ENCODE measurements around the gene ZNF3. TPM values are rescaled to one million over a fixed set of nuclear protein-coding genes. Genes with fewer than 3 reads are reported as not detected.

The ZNF3 gene
- total RNA-seq, 1 donor from 2014 or later: 35.4 TPM

DNA sequence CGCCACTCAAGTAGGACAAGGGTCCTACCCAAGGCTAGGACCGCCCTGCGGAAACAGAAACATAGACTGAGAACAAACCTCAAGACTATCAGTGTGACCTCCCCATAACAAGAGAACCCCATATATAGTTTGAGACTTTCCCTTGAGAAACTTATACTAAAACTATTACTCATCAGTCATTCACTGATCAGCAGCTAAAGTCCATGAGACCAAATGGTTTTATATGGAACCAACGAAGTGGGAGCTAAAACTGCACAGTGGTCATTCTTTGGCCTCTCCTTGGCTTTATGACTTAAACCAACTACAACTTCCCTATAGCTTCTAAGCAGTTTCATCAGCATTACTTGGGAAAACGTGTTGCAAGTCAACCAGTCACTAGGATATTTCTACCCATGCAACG, 45.6 kb downstream of the ZNF3 start:
- TF ChIP-seq, protein P1, sequence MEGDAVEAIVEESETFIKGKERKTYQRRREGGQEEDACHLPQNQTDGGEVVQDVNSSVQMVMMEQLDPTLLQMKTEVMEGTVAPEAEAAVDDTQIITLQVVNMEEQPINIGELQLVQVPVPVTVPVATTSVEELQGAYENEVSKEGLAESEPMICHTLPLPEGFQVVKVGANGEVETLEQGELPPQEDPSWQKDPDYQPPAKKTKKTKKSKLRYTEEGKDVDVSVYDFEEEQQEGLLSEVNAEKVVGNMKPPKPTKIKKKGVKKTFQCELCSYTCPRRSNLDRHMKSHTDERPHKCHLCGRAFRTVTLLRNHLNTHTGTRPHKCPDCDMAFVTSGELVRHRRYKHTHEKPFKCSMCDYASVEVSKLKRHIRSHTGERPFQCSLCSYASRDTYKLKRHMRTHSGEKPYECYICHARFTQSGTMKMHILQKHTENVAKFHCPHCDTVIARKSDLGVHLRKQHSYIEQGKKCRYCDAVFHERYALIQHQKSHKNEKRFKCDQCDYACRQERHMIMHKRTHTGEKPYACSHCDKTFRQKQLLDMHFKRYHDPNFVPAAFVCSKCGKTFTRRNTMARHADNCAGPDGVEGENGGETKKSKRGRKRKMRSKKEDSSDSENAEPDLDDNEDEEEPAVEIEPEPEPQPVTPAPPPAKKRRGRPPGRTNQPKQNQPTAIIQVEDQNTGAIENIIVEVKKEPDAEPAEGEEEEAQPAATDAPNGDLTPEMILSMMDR (IDR thresholded peaks at IDR 0.05): no peak
- DNase-seq (ENCODE audit: extremely low spot score, unreplicated experiment): no peak
- Mint-ChIP-seq H3K27me3 (ENCODE audit: unreplicated experiment) (no peaks in the 10 kb centered on the region), H3K36me3 (ENCODE audit: unreplicated experiment) (peaks cover 51% of the 10 kb centered on the region), H3K9me3 (ENCODE audit: unreplicated experiment) (no peaks in the 10 kb centered on the region), H3K4me3 (ENCODE audit: unreplicated experiment) (no peak overlapping the region), H3K4me1 (ENCODE audit: unreplicated experiment) (peaks cover 21% of the 10 kb centered on the region), H3K27ac (ENCODE audit: unreplicated experiment) (peak overlapping the region; percentile 76)

DNA sequence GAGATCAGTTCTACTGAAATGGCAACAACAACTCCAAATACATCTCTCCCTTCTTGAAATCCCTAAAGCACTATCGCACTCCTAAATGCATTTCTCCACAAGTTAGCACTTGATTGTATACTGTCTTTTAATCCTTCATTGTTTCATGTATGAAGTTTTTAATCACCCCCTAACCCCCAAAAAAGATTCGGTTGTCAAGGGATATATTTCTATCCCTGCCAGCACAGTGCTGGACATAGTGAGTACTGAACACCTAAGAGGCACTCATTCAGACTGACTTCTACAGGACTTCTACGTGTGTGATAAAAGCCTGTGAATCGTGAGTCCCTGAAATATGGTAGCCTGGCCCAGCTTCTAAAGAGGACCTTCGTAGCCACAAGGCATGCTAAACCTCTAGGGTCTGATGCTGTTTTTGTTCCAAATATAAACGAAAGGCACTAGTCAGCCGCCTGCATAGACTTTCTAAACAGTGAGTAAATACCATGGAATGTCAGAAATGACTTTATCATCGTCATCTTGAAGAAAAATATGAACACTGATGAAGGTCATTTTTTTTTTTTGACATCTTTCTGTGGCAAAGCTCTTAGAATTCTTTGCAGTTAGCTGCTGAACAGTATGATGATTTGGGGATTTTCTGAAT, 46.5 kb downstream of the ZNF3 start:
- Mint-ChIP-seq H3K36me3 (ENCODE audit: unreplicated experiment) (peaks cover 60% of the 10 kb centered on the region), H3K27me3 (ENCODE audit: unreplicated experiment) (no peaks in the 10 kb centered on the region), H3K4me3 (ENCODE audit: unreplicated experiment) (peak overlapping the region; percentile 22), H3K9me3 (ENCODE audit: unreplicated experiment) (no peaks in the 10 kb centered on the region), H3K4me1 (ENCODE audit: unreplicated experiment) (peaks cover 21% of the 10 kb centered on the region), H3K27ac (ENCODE audit: unreplicated experiment) (peak overlapping the region; percentile 76)
- no peak for DNase-seq (ENCODE audit: extremely low spot score, unreplicated experiment)
- TF ChIP-seq, protein P1 (IDR thresholded peaks at IDR 0.05): no peak

DNA sequence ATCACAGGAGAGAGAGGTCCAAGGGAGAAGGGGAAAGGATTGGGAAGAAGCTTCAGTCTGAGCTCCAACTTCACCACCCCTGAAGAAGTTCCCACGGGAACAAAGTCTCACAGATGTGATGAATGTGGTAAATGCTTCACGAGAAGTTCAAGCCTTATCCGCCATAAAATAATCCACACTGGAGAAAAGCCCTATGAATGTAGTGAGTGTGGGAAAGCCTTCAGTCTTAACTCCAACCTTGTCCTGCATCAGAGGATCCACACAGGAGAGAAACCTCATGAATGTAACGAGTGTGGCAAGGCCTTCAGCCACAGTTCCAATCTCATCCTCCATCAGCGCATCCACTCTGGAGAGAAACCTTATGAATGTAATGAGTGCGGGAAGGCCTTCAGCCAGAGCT, 48.0 kb downstream of the ZNF3 start:
- TF ChIP-seq, protein P1 (IDR thresholded peaks at IDR 0.05): no peak
- DNase-seq (ENCODE audit: extremely low spot score, unreplicated experiment): no peak
- Mint-ChIP-seq H3K27ac (ENCODE audit: unreplicated experiment) (peak overlapping the region; percentile 36), H3K9me3 (ENCODE audit: unreplicated experiment) (no peaks in the 10 kb centered on the region), H3K4me1 (ENCODE audit: unreplicated experiment) (peaks cover 21% of the 10 kb centered on the region), H3K4me3 (ENCODE audit: unreplicated experiment) (no peak overlapping the region), H3K27me3 (ENCODE audit: unreplicated experiment) (no peaks in the 10 kb centered on the region), H3K36me3 (ENCODE audit: unreplicated experiment) (peaks cover 65% of the 10 kb centered on the region)

DNA sequence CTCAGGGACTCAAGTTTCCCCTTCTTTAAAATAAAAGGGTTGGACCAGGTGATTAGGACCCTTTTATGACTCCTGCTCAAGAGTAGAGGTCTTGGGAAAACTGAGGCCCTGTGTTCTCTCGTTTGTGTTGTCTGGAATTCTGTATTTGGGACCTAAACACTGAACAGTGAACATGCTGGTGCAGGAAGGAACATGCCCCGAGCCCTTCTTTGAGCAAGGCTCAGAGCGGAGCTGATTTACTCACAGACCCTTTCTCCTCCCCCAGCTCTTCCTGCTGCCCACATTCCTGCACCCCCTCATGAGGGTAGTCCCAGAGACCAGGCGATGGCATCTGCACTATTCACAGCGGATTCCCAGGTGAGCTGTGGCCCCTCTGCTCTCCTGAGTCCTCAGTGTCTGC, 51.9 kb downstream of the ZNF3 start:
- TF ChIP-seq, protein P1 (IDR thresholded peaks at IDR 0.05): no peak
- Mint-ChIP-seq H3K4me3 (ENCODE audit: unreplicated experiment) (no peak overlapping the region), H3K4me1 (ENCODE audit: unreplicated experiment) (peaks cover 4% of the 10 kb centered on the region), H3K27me3 (ENCODE audit: unreplicated experiment) (no peaks in the 10 kb centered on the region), H3K36me3 (ENCODE audit: unreplicated experiment) (peaks cover 56% of the 10 kb centered on the region), H3K27ac (ENCODE audit: unreplicated experiment) (no peak overlapping the region), H3K9me3 (ENCODE audit: unreplicated experiment) (no peaks in the 10 kb centered on the region)
- DNase-seq (ENCODE audit: extremely low spot score, unreplicated experiment): no peak

DNA sequence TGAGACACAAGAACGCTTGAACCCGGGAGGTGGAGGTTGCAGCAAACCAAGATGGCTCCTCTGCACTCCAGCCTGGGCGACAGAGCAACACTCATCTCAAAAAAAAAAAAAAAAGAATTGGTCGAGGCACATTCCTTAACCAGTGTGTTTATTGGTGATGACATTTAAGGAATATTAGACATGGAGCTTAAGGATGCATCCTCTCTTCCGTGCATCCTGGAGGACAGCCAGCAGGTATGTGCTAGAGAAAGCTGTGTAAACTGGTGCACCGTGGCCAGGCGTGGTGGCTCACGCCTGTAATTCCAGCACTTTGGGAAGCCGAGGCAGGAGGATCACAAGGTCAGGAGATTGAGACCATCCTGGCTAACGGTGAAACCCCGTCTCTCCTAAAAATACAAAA, 54.3 kb downstream of the ZNF3 start:
- Mint-ChIP-seq H3K27ac (ENCODE audit: unreplicated experiment) (no peak overlapping the region), H3K27me3 (ENCODE audit: unreplicated experiment) (no peaks in the 10 kb centered on the region), H3K4me3 (ENCODE audit: unreplicated experiment) (no peak overlapping the region), H3K36me3 (ENCODE audit: unreplicated experiment) (peaks cover 50% of the 10 kb centered on the region), H3K9me3 (ENCODE audit: unreplicated experiment) (no peaks in the 10 kb centered on the region), H3K4me1 (ENCODE audit: unreplicated experiment) (no peaks in the 10 kb centered on the region)
- TF ChIP-seq, protein P1 (IDR thresholded peaks at IDR 0.05): no peak
- DNase-seq (ENCODE audit: extremely low spot score, unreplicated experiment): no peak

All from osteocyte (in vitro differentiated cells).